Motor neuron (in vitro differentiated cells): ENCODE data around the gene NOVA1. TPM values are rescaled to one million over a fixed set of nuclear protein-coding genes. Genes with fewer than 3 reads are reported as not detected.
A peak's percentile ranks its signal among the peaks of the same experiment; 100 is the strongest.

ENCODE experiments used
- ATAC-seq, 8 experiments: fragments of 200-7000 bp; cut with Tn5 transposase; replicated peaks in 6 of 8; 2 replicates each; pipeline ENCODE4 v1.8.0; 2021; ENCODE audit warnings: mild to moderate bottlenecking in 8 of 8, moderate library complexity in 8 of 8
- H3K27ac ChIP-seq, 2 donors: fragments of 250-450 bp; sonication (Bioruptor Pico); 2 replicates each; pipeline ENCODE4 v1.9.0; 2021; ENCODE audit warnings: antibody characterized with exemption in 2 of 2, mild to moderate bottlenecking in 2 of 2, moderate library complexity in 1 of 2
- H3K4me1 ChIP-seq, 2 donors: fragments of 250-450 bp; sonication (Bioruptor Pico); replicated peaks in 1 of 2; 2 replicates each; pipeline ENCODE4 v1.6.1; 2021; ENCODE audit warnings: antibody characterized with exemption in 2 of 2, mild to moderate bottlenecking in 2 of 2, moderate library complexity in 1 of 2
- H3K4me3 ChIP-seq, 5 donors: fragments of 250-450 bp; sonication (Bioruptor Pico); 2 replicates each; pipeline ENCODE4 v1.9.0; 2021; ENCODE audit warnings: antibody characterized with exemption in 5 of 5, mild to moderate bottlenecking in 5 of 5, moderate library complexity in 4 of 5
- WGBS, 10 experiments: fragments of 450-650 bp; shearing (Covaris generic); methylation state at CpG; one replicate each; pipeline ENCODE4 v1.0.0; 2022; 5-methylcytosine and 5-hydroxymethylcytosine counted together
- in situ Hi-C, 9 experiments: fragments of 400-800 bp; cut with MboI; loops; one replicate each; pipeline ENCODE4 v1.15.0; 2021; ENCODE audit warnings: low sequenced_read_pairs in 9 of 9, low pct_unique_long_range_greater_than_20kb in 2 of 9; ENCODE audit not compliant: unreplicated experiment in 9 of 9
- total RNA-seq, 8 experiments: library from RNA; unstranded; fragments of 300-600 nt; gene quantifications; 2 replicates each; pipeline versions ENCODE4 v1.2.3 to v1.2.4, GENCODE V29; 2022

Gene NOVA1
- total RNA-seq, 8 experiments from 2014 or later, result 1.9 to 111 (median 51.1) TPM

GRCh38 chr14:26549571-26549970 lies 48.3 kb downstream of the NOVA1 start:
- ATAC-seq, result no peak
- 20 to 96% (median 78%) methylated on average over 1 to 3 of the region's 3 CpGs; no CpG with 5 or more reads in 6 of the 10 experiments for WGBS, 10 experiments
- Histone ChIP-seq H3K27ac (no peak overlapping the region), H3K4me3 (no peak overlapping the region), H3K4me1 (peaks cover 0 to 3% of the 10 kb centered on the region in 2 donors)
- in situ Hi-C loops, result no loop called here

DNA sequence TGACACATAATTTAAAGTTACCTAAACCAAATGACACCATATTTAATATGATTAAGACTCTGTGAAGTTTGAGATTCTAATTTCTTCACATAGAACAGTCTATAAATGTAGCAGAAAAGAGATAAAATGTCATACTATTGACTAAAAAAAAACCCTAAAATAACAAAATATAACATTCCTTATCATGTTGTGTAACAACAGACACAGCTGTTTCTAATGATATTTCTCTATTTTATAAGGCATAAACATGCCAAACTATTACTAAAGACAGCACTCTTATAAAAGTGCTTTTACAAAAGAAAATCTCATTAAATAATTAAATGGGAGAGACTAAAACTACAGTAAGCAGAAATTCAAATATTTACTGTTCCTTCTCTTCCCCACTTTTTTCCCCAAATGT lies 49.4 kb downstream of the NOVA1 start:
- no peak overlapping the region for H3K4me3 ChIP-seq
- in situ Hi-C loops, result no loop called here
- H3K4me1 ChIP-seq, result peaks cover 0 to 3% of the 10 kb centered on the region in 2 donors
- ATAC-seq, result no peak
- no peak overlapping the region for H3K27ac ChIP-seq

DNA sequence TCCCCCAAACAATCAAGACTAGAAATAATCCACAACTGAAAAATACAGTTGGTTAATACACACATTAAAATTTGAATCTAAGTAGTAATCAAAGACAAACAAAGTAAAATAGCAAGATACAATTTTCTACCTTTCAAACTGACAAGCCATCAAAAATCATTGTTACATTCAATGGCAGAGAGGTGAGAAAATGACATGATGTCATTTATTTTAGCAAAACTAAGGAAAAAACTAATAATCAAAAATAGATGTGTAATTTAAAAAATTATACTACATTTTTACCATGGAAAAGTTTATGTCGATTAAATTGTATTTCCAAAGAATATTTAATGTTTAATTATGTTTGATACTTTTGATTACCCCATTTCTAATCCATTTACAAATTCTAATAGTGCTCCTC lies 59.7 kb downstream of the NOVA1 start:
- 71 to 100% (median 84%) methylated on average over 1 of the region's 1 CpG for WGBS, 10 experiments
- Histone ChIP-seq H3K4me1 (no peaks in the 10 kb centered on the region), H3K4me3 (no peak overlapping the region), H3K27ac (no peak overlapping the region)
- no peak for ATAC-seq
- in situ Hi-C loops, result no loop called here

DNA sequence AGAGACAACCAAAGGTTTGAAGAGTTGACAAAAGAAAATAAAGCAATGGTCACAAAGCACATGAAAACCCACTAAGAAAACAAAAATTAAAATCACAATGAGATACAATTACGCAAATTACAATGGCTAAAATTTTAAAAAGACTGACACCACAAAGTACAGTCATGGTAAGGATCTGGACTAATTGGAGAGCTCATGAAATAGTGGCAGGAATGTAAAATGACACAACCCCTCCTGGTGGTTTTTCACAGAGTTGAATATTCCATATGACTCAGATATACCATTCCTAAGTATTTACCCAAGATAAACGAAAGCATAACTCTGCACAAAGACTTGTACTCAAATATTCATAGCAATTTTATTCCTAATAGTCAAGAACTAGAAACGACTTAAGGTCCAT lies 65.9 kb downstream of the NOVA1 start:
- 8 to 94% (median 85%) methylated on average over 1 to 3 of the region's 3 CpGs for WGBS, 10 experiments
- in situ Hi-C loops, result no loop called here
- Histone ChIP-seq H3K4me1 (no peaks in the 10 kb centered on the region), H3K4me3 (no peak overlapping the region), H3K27ac (no peak overlapping the region)
- ATAC-seq, result peak in 3 of 8 experiments; percentile 55 to 86 (median 80)

DNA sequence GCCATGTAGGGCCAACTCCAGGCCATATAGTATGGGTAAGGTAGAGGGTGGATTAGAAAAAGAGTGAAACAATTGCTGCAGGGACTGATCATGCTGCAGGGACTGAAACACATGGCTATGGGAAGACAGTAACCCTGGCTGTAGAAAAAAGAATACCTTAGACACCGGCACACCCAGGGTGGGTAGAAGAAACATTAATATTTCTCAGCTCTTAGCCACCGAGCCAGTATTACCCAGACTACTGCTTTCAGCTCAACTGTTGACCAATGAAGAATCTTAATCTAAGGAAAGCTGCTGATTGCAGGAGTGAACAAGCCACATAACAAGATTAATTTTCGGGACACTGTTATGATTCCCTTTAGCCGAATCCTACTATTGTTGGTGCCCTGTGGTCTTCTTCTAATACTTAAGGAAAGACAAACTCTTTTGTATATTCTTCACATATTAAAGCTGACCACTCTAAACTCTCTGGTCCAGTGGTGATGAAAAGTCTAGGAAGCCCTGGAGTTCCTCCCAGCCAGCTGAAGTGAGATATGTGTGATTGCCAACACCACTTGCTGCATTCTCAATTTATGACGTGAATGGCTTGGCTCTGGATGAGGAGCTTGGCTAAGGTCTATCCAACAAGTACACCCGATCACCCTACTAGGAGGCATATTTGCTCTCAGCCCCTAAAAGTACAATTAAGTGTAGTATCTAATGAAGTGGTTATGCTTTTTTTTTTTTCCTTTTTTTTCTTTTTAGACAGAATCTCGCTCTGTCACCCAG lies 69.2 kb downstream of the NOVA1 start:
- no peak overlapping the region for H3K27ac ChIP-seq
- WGBS, 10 experiments, result 26 to 100% (median 87%) methylated on average over 1 to 6 of the region's 7 CpGs; no CpG with 5 or more reads in 2 of the 10 experiments
- no peaks in the 10 kb centered on the region for H3K4me1 ChIP-seq
- no peak overlapping the region for H3K4me3 ChIP-seq
- in situ Hi-C loops, result no loop called here
- ATAC-seq, result peak in 1 of 8 experiments; percentile 44

DNA sequence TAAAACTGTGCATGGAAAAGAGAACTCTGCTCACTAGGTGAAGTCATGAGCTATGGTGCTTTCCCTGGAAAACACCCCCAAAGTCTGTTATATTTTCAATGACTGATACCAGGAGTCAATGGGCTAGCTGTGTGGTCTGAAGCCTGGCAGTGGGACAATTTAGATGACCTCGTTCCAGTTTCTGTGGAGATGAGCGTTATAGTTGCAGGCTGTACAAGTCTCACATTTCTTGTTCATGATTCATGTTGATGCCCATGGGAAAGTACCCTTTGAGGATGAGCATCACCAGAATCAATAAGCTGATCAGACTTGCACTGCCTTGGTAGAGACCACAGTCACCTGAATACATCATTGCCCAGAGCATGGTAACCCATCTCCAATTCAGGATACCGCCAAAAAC lies 70.7 kb downstream of the NOVA1 start:
- in situ Hi-C loops, result no loop called here
- H3K4me3 ChIP-seq, result no peak overlapping the region
- peaks cover 4 to 6% of the 10 kb centered on the region in 2 donors for H3K4me1 ChIP-seq
- 60 to 100% (median 93%) methylated on average over 1 to 3 of the region's 3 CpGs; no CpG with 5 or more reads in 3 of the 10 experiments for WGBS, 10 experiments
- ATAC-seq, result no peak
- no peak overlapping the region for H3K27ac ChIP-seq

- Histone ChIP-seq H3K27ac (no peak overlapping the region), H3K4me3 (no peak overlapping the region), H3K4me1 (peaks cover 4 to 6% of the 10 kb centered on the region in 2 donors)
- in situ Hi-C loops, result no loop called here
- no peak for ATAC-seq
- WGBS, 10 experiments, result 0 to 100% (median 92%) methylated on average over 1 of the region's 1 CpG
These were observed 71.7 kb downstream of the NOVA1 start for GRCh38 chr14:26526137-26526536.

GRCh38 chr14:26525085-26525484 lies 72.7 kb downstream of the NOVA1 start:
- Histone ChIP-seq H3K4me3 (no peak overlapping the region), H3K4me1 (peaks cover 6 to 9% of the 10 kb centered on the region in 2 donors), H3K27ac (no peak overlapping the region)
- ATAC-seq, result no peak
- in situ Hi-C loops, result no loop called here

GRCh38 chr14:26522967-26523366 lies 74.9 kb downstream of the NOVA1 start:
- in situ Hi-C loops, result no loop called here
- Histone ChIP-seq H3K27ac (no peak overlapping the region), H3K4me3 (no peak overlapping the region), H3K4me1 (peaks cover 6 to 9% of the 10 kb centered on the region in 2 donors)
- ATAC-seq, result peak in 1 of 8 experiments; percentile 25
- WGBS, 10 experiments, result 4 to 100% (median 83%) methylated on average over 1 to 2 of the region's 2 CpGs; no CpG with 5 or more reads in 1 of the 10 experiments

GRCh38 chr14:26517771-26518170 lies 80.1 kb downstream of the NOVA1 start:
- Histone ChIP-seq H3K4me3 (no peak overlapping the region), H3K27ac (no peak overlapping the region), H3K4me1 (peaks cover 3 to 10% of the 10 kb centered on the region in 2 donors)
- in situ Hi-C loops, result no loop called here
- ATAC-seq, result no peak

DNA sequence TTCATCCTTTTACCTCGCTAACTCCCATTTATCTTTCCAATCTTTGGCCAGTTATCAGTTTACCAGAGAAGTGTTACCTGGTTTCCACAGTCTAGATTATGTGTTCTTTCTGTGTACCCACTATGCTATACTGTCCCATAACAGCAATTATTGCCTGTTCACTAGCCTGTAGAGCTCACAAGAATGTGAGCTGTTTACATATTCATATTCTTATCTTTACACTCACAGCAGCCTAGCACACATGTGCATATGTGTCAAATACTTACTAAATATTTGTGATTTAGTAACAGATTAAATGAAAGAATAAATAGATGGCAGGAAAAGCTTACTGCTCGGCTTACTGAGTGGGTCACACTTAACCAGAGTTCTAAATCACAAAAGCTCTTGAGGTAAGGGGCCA lies 97.8 kb downstream of the NOVA1 start:
- Histone ChIP-seq H3K4me1 (no peaks in the 10 kb centered on the region), H3K27ac (no peak overlapping the region), H3K4me3 (no peak overlapping the region)
- in situ Hi-C loops, result no loop called here
- ATAC-seq, result peak in 3 of 8 experiments; percentile 29 to 87 (median 81)
- 17 to 100% (median 81%) methylated on average over 1 to 2 of the region's 2 CpGs for WGBS, 10 experiments

DNA sequence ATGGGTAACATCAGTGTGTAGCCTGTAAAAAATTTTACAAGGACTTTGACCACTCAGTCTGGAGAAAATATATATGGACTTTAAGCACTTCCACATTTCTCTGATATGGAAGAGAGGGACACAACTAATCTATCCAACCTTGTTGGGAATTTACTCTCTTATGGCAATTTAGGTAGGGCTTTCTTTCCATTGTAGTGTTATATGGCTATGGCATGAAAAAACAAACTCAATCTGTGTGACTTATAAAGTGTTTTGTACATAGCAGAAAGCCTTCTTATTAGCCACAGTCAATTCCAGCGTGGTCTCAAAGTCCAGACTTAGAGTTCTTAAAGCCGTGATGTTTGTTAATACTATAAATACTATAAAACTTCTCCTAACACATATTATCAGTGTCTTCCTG lies 98.3 kb downstream of the NOVA1 start:
- in situ Hi-C loops, result no loop called here
- 70 to 100% (median 90%) methylated on average over 2 of the region's 2 CpGs; no CpG with 5 or more reads in 3 of the 10 experiments for WGBS, 10 experiments
- Histone ChIP-seq H3K4me3 (no peak overlapping the region), H3K4me1 (no peaks in the 10 kb centered on the region), H3K27ac (no peak overlapping the region)
- no peak for ATAC-seq

GRCh38 chr14:26486922-26487321 lies 110.9 kb downstream of the NOVA1 start:
- 65 to 97% (median 87%) methylated on average over 3 of the region's 3 CpGs; no CpG with 5 or more reads in 3 of the 10 experiments for WGBS, 10 experiments
- in situ Hi-C loops, result no loop called here
- ATAC-seq, result no peak
- no peaks in the 10 kb centered on the region for H3K4me1 ChIP-seq
- H3K27ac ChIP-seq, result no peak overlapping the region
- no peak overlapping the region for H3K4me3 ChIP-seq

GRCh38 chr14:26484562-26484961 lies 113.3 kb downstream of the NOVA1 start:
- Histone ChIP-seq H3K4me3 (no peak overlapping the region), H3K27ac (no peak overlapping the region), H3K4me1 (no peaks in the 10 kb centered on the region)
- WGBS, 10 experiments, result 0 to 100% (median 85%) methylated on average over 1 to 2 of the region's 2 CpGs
- ATAC-seq, result no peak
- in situ Hi-C loops, result no loop called here
